Liver (tissue), 9 donors: ENCODE measurements around the gene IP6K1. TPM values are rescaled to one million over a fixed set of nuclear protein-coding genes. Genes with fewer than 3 reads are reported as not detected.

ENCODE experiments used
- DNase-seq: peaks from one replicate; pipeline ENCODE4 v3.0.0-alpha.2; 2017; ENCODE audit warnings: low spot score
- H3K27ac ChIP-seq, 2 donors: one replicate each; pipeline ENCODE4 v1.7.0; 2013; ENCODE audit warnings: inconsistent platforms in 2 of 2, low read length in 2 of 2, control low read depth in 1 of 2, low read depth in 1 of 2, mild to moderate bottlenecking in 1 of 2
- H3K27me3 ChIP-seq, 4 donors: one replicate each; pipeline versions ENCODE4 v1.6.1 to v1.7.0; 2013; ENCODE audit warnings: low read length in 3 of 4, inconsistent platforms in 1 of 4, mild to moderate bottlenecking in 1 of 4, moderate library complexity in 1 of 4; ENCODE audit not compliant: control insufficient read depth in 4 of 4, insufficient read depth in 4 of 4
- H3K36me3 ChIP-seq, 4 donors: one replicate each; pipeline versions ENCODE4 v1.6.1 to v1.7.0; 2013; ENCODE audit warnings: low read length in 3 of 4, mild to moderate bottlenecking in 3 of 4, low read depth in 1 of 4, moderate library complexity in 1 of 4; ENCODE audit not compliant: control insufficient read depth in 4 of 4, insufficient read depth in 3 of 4
- H3K4me1 ChIP-seq, 4 donors: one replicate each; pipeline versions ENCODE4 v1.6.1 to v1.7.0; 2013; ENCODE audit warnings: low read length in 3 of 4, mild to moderate bottlenecking in 3 of 4, moderate library complexity in 1 of 4; ENCODE audit not compliant: control insufficient read depth in 4 of 4, insufficient read depth in 4 of 4
- H3K4me3 ChIP-seq, 3 donors: one replicate each; pipeline versions ENCODE4 v1.6.1 to v1.7.0; 2013; ENCODE audit warnings: low read length in 3 of 3, control low read depth in 1 of 3, low read depth in 1 of 3, mild to moderate bottlenecking in 1 of 3
- H3K9ac ChIP-seq, 2 donors: one replicate each; pipeline ENCODE4 v1.7.0; 2013; ENCODE audit warnings: low read length in 2 of 2, mild to moderate bottlenecking in 2 of 2, moderate library complexity in 2 of 2, control low read depth in 1 of 2, low read depth in 1 of 2
- H3K9me3 ChIP-seq, 4 donors: one replicate each; pipeline versions ENCODE4 v1.6.1 to v1.7.0; 2013; ENCODE audit warnings: low read length in 3 of 4; ENCODE audit not compliant: control insufficient read depth in 4 of 4
- FOXA2 ChIP-seq: IDR thresholded peaks from 2 replicates; pipeline ENCODE4 v1.6.1; 2016; ENCODE audit warnings: antibody characterized with exemption
- GABPA ChIP-seq, 2 donors: IDR thresholded peaks in 1 of 2; conservative IDR thresholded peaks in 1 of 2; 2 replicates each; pipeline ENCODE4 v1.6.1; 2016; ENCODE audit warnings: antibody characterized with exemption in 2 of 2, mild to moderate bottlenecking in 1 of 2, moderate library complexity in 1 of 2
- HNF4A ChIP-seq, 2 donors: conservative IDR thresholded peaks; 2 replicates each; pipeline ENCODE4 v1.6.1; 2016; ENCODE audit warnings: antibody characterized with exemption in 2 of 2, mild to moderate bottlenecking in 2 of 2
- HNF4G ChIP-seq: IDR thresholded peaks from 2 replicates; pipeline ENCODE4 v1.6.1; 2016; ENCODE audit warnings: antibody characterized with exemption
- JUND ChIP-seq, 2 donors: IDR thresholded peaks; 2 replicates each; pipeline ENCODE4 v1.6.1; 2016; ENCODE audit warnings: antibody characterized with exemption in 2 of 2
- NR2F2 ChIP-seq: IDR thresholded peaks from 2 replicates; pipeline ENCODE4 v1.6.1; 2016; ENCODE audit warnings: antibody characterized with exemption
- RAD21 ChIP-seq, 2 donors: IDR thresholded peaks; 2 replicates each; pipeline ENCODE4 v1.6.1; 2016; ENCODE audit warnings: antibody characterized with exemption in 2 of 2, mild to moderate bottlenecking in 2 of 2
- REST ChIP-seq: IDR thresholded peaks from 2 replicates; pipeline ENCODE4 v1.6.1; 2016; ENCODE audit warnings: antibody characterized with exemption, mild to moderate bottlenecking
- RXRA ChIP-seq, 2 donors: IDR thresholded peaks; 2 replicates each; pipeline ENCODE4 v1.6.1; 2017 to 2018; ENCODE audit warnings: antibody characterized with exemption in 2 of 2, mild to moderate bottlenecking in 1 of 2
- SP1 ChIP-seq: IDR thresholded peaks from 2 replicates; pipeline ENCODE4 v1.6.1; 2018; ENCODE audit warnings: antibody characterized with exemption, mild to moderate bottlenecking
- TAF1 ChIP-seq: conservative IDR thresholded peaks from 2 replicates; pipeline ENCODE4 v1.6.1; 2016; ENCODE audit warnings: antibody characterized with exemption, mild to moderate bottlenecking
- YY1 ChIP-seq: IDR thresholded peaks from 2 replicates; pipeline ENCODE4 v1.6.1; 2016; ENCODE audit warnings: antibody characterized with exemption, mild to moderate bottlenecking
- ZBTB33 ChIP-seq: IDR thresholded peaks from 2 replicates; pipeline ENCODE4 v1.6.1; 2016; ENCODE audit warnings: antibody characterized with exemption
- WGBS: extraction: QIAGEN DNeasy Blood & Tissue Kit; methylation state at CpG from one replicate; pipeline ENCODE4 v1.1.7; 2013; 5-methylcytosine and 5-hydroxymethylcytosine counted together
- polyA plus RNA-seq, 2 donors: library from polyadenylated mRNA; stranded (reverse) in 1 of 2; unstranded in 1 of 2; fragments of 200-250 nt in 1 of 2; fragments of >200 nt in 1 of 2; fragmentation: Nextera tagmentation in 1 of 2; extraction: Ambion mirVana in 1 of 2; gene quantifications; one replicate each; pipeline versions ENCODE4 v1.2.1 to v1.2.3, GENCODE V29; 2013 to 2015
- total RNA-seq, 2 donors: library from RNA; depleted of rRNA; stranded (reverse); fragments of >200 nt; gene quantifications; one replicate each; pipeline ENCODE4 v1.2.3, GENCODE V29; 2014
- TF ChIP-seq, protein P1 (sequence below): IDR thresholded peaks from 2 replicates; pipeline ENCODE4 v1.6.1; 2016; ENCODE audit warnings: antibody characterized with exemption
- TF ChIP-seq, protein P2 (sequence below): IDR thresholded peaks from 2 replicates; pipeline ENCODE4 v1.6.1; 2016; ENCODE audit warnings: antibody characterized with exemption
- donor health status: healthy.
- donor health status: healthy.
- donor health status: healthy.
- donor health status: healthy.
- donor health status: healthy.

Gene IP6K1
- total and polyA plus RNA-seq, 4 donors = 6.6 to 32.3 (median 18.1) TPM

DNA sequence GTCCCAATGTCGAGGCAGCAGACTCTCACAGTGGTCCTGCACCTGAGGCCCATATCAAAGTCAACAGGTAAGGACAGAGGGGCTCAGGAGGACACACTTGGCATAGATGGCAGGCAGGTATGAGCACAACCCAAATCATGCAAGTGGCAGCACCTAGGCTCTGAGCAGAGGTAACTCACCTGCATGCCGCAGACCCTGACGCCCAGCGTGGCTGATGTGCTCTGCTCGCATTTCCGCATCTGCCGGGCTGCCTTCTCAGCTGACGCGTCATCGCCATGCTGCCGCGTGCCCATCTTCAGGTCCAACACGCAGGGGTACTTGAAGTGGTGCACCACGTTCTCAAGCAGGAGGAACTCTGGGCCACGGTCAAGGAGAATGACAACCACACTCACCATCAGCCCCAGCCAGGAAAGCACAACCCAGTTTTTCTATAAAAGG, 58.4 kb downstream of the IP6K1 start:
- Histone ChIP-seq H3K9ac (no peak overlapping the region), H3K4me1 (peaks cover 4 to 32% (median 25%) of the 10 kb centered on the region in 4 donors), H3K27me3 (no peaks in the 10 kb centered on the region), H3K27ac (no peak overlapping the region), H3K9me3 (no peaks in the 10 kb centered on the region), H3K4me3 (no peak overlapping the region), H3K36me3 (peaks cover 4 to 30% (median 11%) of the 10 kb centered on the region in 4 donors)
- no peak for DNase-seq
- TF ChIP-seq ZBTB33 = no peak
- TF ChIP-seq RAD21 (IDR thresholded peaks at IDR 0.05) = no peak
- TF ChIP-seq SP1 = no peak
- TF ChIP-seq, protein P1, sequence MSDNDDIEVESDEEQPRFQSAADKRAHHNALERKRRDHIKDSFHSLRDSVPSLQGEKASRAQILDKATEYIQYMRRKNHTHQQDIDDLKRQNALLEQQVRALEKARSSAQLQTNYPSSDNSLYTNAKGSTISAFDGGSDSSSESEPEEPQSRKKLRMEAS = no peak
- TF ChIP-seq HNF4G = no peak
- no peak for TF ChIP-seq RXRA (IDR thresholded peaks at IDR 0.05)
- TF ChIP-seq FOXA2 = no peak
- TF ChIP-seq TAF1 = no peak
- TF ChIP-seq, protein P2, sequence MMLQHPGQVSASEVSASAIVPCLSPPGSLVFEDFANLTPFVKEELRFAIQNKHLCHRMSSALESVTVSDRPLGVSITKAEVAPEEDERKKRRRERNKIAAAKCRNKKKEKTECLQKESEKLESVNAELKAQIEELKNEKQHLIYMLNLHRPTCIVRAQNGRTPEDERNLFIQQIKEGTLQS = no peak
- no peak for TF ChIP-seq GABPA (IDR thresholded peaks at IDR 0.05 in 1 of 2, conservative IDR thresholded peaks at IDR 0.05 in 1 of 2)
- TF ChIP-seq JUND (IDR thresholded peaks at IDR 0.05) = no peak
- no peak for TF ChIP-seq HNF4A (conservative IDR thresholded peaks at IDR 0.05)
- TF ChIP-seq YY1 = no peak
- no peak for TF ChIP-seq NR2F2
- TF ChIP-seq REST = no peak
- 94% methylated on average over 15 of the region's 15 CpGs for WGBS

- H3K27me3 ChIP-seq = no peaks in the 10 kb centered on the region
These were observed 59.0 kb downstream of the IP6K1 start for GRCh38 chr3:49727154-49727923.

More at GRCh38 chr3:49727154-49727923, 59.0 kb downstream of the IP6K1 start:
- no peak overlapping the region for H3K9ac ChIP-seq
- no peak for DNase-seq
- no peak overlapping the region for H3K27ac ChIP-seq
- peaks cover 4 to 38% (median 30%) of the 10 kb centered on the region in 4 donors for H3K4me1 ChIP-seq
- H3K9me3 ChIP-seq = no peaks in the 10 kb centered on the region
- TF ChIP-seq HNF4A (conservative IDR thresholded peaks at IDR 0.05) (peak; percentile 61 to 82), REST (no peak), SP1 (peak; percentile 58), HNF4G (peak; percentile 32), RXRA (IDR thresholded peaks at IDR 0.05) (no peak), ZBTB33 (no peak)
- TF ChIP-seq, protein P1 = no peak
- 92% methylated on average over 19 of the region's 19 CpGs for WGBS
- H3K36me3 ChIP-seq = peaks cover 1 to 24% (median 8%) of the 10 kb centered on the region in 4 donors
- H3K4me3 ChIP-seq = no peak overlapping the region
